NT2/D1 (cell line): Measurements from ENCODE around the gene PCBP2.
"Not testable (repeated sequence)": the region's sequence is repeated elsewhere in the genome, so short reads cannot be mapped to it uniquely, and the experiment has no call there.

Source experiments
- DNase-seq: peaks from one replicate; pipeline ENCODE4 v3.0.0-alpha.2; 2011; ENCODE audit warnings: low read depth, low spot score
- H3K27me3 ChIP-seq: 2 replicates; pipeline ENCODE4 v1.6.0; 2011; ENCODE audit warnings: mild to moderate bottlenecking; ENCODE audit not compliant: insufficient read length, insufficient read depth
- H3K36me3 ChIP-seq: 2 replicates; pipeline ENCODE4 v1.6.1; 2011; ENCODE audit warnings: mild to moderate bottlenecking, low read length, mixed read lengths; ENCODE audit not compliant: insufficient read depth, insufficient read length
- H3K4me1 ChIP-seq: 2 replicates; pipeline ENCODE4 v1.5.1; 2011; ENCODE audit not compliant: insufficient read depth, insufficient read length
- H3K4me3 ChIP-seq: 2 replicates; pipeline ENCODE4 v1.5.1; 2011; ENCODE audit warnings: low read depth; ENCODE audit not compliant: insufficient read length
- H3K9ac ChIP-seq: 2 replicates; pipeline ENCODE4 v1.6.0; 2011; ENCODE audit warnings: low read depth; ENCODE audit not compliant: insufficient read length
- H3K9me3 ChIP-seq: 2 replicates; pipeline ENCODE4 v1.5.1; 2011; ENCODE audit warnings: mild to moderate bottlenecking, low read length; ENCODE audit not compliant: insufficient read depth
- SUZ12 ChIP-seq: IDR thresholded peaks from 2 replicates; pipeline ENCODE4 v1.6.1; 2011; ENCODE audit not compliant: insufficient read length, insufficient read depth; ENCODE audit errors: extremely low read depth
- YY1 ChIP-seq: IDR thresholded peaks from 2 replicates; pipeline ENCODE4 v1.6.1; 2011; ENCODE audit not compliant: insufficient read length, insufficient read depth
- ZNF274 ChIP-seq: IDR thresholded peaks from 2 replicates; pipeline ENCODE4 v1.6.1; 2011; ENCODE audit warnings: mild to moderate bottlenecking, low read depth, low read length

The PCBP2 gene

GRCh38 chr12:53451661-53452158, at the start of gene PCBP2:
Gene PCBP2, plus strand, starts transcription at chr12:53452102. Its CDS starts 2,699 bp downstream, at chr12:53454801.
- Histone ChIP-seq H3K9me3 (no peaks in the 10 kb centered on the region), H3K4me1 (no peaks in the 10 kb centered on the region), H3K27me3 (no peaks in the 10 kb centered on the region), H3K36me3 (peaks cover 51% of the 10 kb centered on the region), H3K9ac (peak within 1 kb of the TSS; percentile 94), H3K4me3 (peak within 1 kb of the TSS; percentile 70)
- TF ChIP-seq SUZ12 (no peak), YY1 (peak; percentile 18)
- peak; percentile 99 for DNase-seq

- H3K4me1 ChIP-seq, H3K27me3 ChIP-seq, DNase-seq, H3K9me3 ChIP-seq, H3K4me3 ChIP-seq, H3K9ac ChIP-seq: not testable (repeated sequence)
- peaks cover 26% of the 10 kb centered on the region for H3K36me3 ChIP-seq
Measured at GRCh38 chr12:53402351-53402750, 49.6 kb upstream of the PCBP2 start.

- Histone ChIP-seq H3K36me3 (peaks cover 26% of the 10 kb centered on the region), H3K27me3 (no peaks in the 10 kb centered on the region), H3K4me3 (no peak overlapping the region), H3K9me3 (no peaks in the 10 kb centered on the region), H3K9ac (no peak overlapping the region), H3K4me1 (no peaks in the 10 kb centered on the region)
- no peak for DNase-seq
- TF ChIP-seq YY1 (no peak), ZNF274 (no peak)
Measured at GRCh38 chr12:53402871-53403270, 49.0 kb upstream of the PCBP2 start.

- H3K9ac ChIP-seq, result no peak overlapping the region
- no peaks in the 10 kb centered on the region for H3K27me3 ChIP-seq
- no peak for DNase-seq
- H3K4me1 ChIP-seq, result peaks cover 5% of the 10 kb centered on the region
- TF ChIP-seq SUZ12 (no peak), YY1 (no peak), ZNF274 (no peak)
- H3K9me3 ChIP-seq, result no peaks in the 10 kb centered on the region
- H3K36me3 ChIP-seq, result peaks cover 64% of the 10 kb centered on the region
- no peak overlapping the region for H3K4me3 ChIP-seq
Measured at GRCh38 chr12:53410951-53411350, 41.0 kb upstream of the PCBP2 start.

GRCh38 chr12:53413485-53414204, 38.3 kb upstream of the PCBP2 start:
- no peak overlapping the region for H3K9ac ChIP-seq
- peaks cover 5% of the 10 kb centered on the region for H3K4me1 ChIP-seq
- TF ChIP-seq YY1 (no peak), SUZ12 (no peak), ZNF274 (no peak)
- H3K4me3 ChIP-seq, result no peak overlapping the region
- no peaks in the 10 kb centered on the region for H3K9me3 ChIP-seq
- peaks cover 48% of the 10 kb centered on the region for H3K36me3 ChIP-seq
- H3K27me3 ChIP-seq, result no peaks in the 10 kb centered on the region
- DNase-seq, result no peak

- Histone ChIP-seq H3K9ac (peak overlapping the region; percentile 24), H3K27me3 (no peaks in the 10 kb centered on the region), H3K9me3 (no peaks in the 10 kb centered on the region), H3K36me3 (peaks cover 39% of the 10 kb centered on the region), H3K4me3 (no peak overlapping the region), H3K4me1 (peaks cover 5% of the 10 kb centered on the region)
- no peak for TF ChIP-seq ZNF274
- no peak for TF ChIP-seq YY1
- no peak for TF ChIP-seq SUZ12
- DNase-seq, result no peak
Measured at GRCh38 chr12:53414756-53415417, 37.0 kb upstream of the PCBP2 start.

- H3K4me1 ChIP-seq, H3K9ac ChIP-seq, H3K27me3 ChIP-seq, H3K9me3 ChIP-seq, DNase-seq, H3K4me3 ChIP-seq: not testable (repeated sequence)
- peaks cover 36% of the 10 kb centered on the region for H3K36me3 ChIP-seq
Measured at GRCh38 chr12:53415752-53416389, 36.0 kb upstream of the PCBP2 start.

GRCh38 chr12:53417291-53417816, 34.5 kb upstream of the PCBP2 start:
- H3K9ac ChIP-seq, H3K4me1 ChIP-seq, H3K27me3 ChIP-seq, DNase-seq, H3K4me3 ChIP-seq, H3K9me3 ChIP-seq: not testable (repeated sequence)
- H3K36me3 ChIP-seq, result peaks cover 22% of the 10 kb centered on the region
